ENCODE data around the gene MILR1.
A peak's percentile ranks its signal among the peaks of the same experiment; 100 is the strongest.

The MILR1 gene

GRCh38 chr17:64448665-64449512, at the start of gene MILR1:
Gene MILR1 (plus strand): TSS chr17:64449115. CDS start chr17:64449169, 54 bp downstream.
- DNase-seq (ENCODE audit: extremely low read depth, low read depth): peak; percentile 40
- no peak for TF ChIP-seq CTCF (IDR thresholded peaks at IDR 0.05; ENCODE audit: low read depth, low read length, missing control alignments)
- H3K4me3 ChIP-seq (replicated peaks; ENCODE audit: low read depth, low read length): no peak within 1 kb of the TSS

- TF ChIP-seq CTCF (IDR thresholded peaks at IDR 0.05; ENCODE audit: low read depth, low read length, missing control alignments): no peak
- no peak overlapping the region for H3K4me3 ChIP-seq (replicated peaks; ENCODE audit: low read depth, low read length)
- DNase-seq (ENCODE audit: extremely low read depth, low read depth): no peak
Observed at GRCh38 chr17:64399767-64400156, 49.2 kb upstream of the MILR1 start.

- no peak for TF ChIP-seq CTCF (IDR thresholded peaks at IDR 0.05; ENCODE audit: low read depth, low read length, missing control alignments)
- no peak for DNase-seq (ENCODE audit: extremely low read depth, low read depth)
- no peak overlapping the region for H3K4me3 ChIP-seq (replicated peaks; ENCODE audit: low read depth, low read length)
Observed at GRCh38 chr17:64400642-64401041, 48.3 kb upstream of the MILR1 start.

- TF ChIP-seq CTCF (IDR thresholded peaks at IDR 0.05; ENCODE audit: low read depth, low read length, missing control alignments): no peak
- no peak for DNase-seq (ENCODE audit: extremely low read depth, low read depth)
- no peak overlapping the region for H3K4me3 ChIP-seq (replicated peaks; ENCODE audit: low read depth, low read length)
Observed at GRCh38 chr17:64401244-64401860, 47.6 kb upstream of the MILR1 start.

- no peak overlapping the region for H3K4me3 ChIP-seq (replicated peaks; ENCODE audit: low read depth, low read length)
- DNase-seq (ENCODE audit: extremely low read depth, low read depth): no peak
- TF ChIP-seq CTCF (IDR thresholded peaks at IDR 0.05; ENCODE audit: low read depth, low read length, missing control alignments): no peak
Observed at GRCh38 chr17:64401941-64402340, 47.0 kb upstream of the MILR1 start.

GRCh38 chr17:64402469-64402868, 46.4 kb upstream of the MILR1 start:
- no peak for TF ChIP-seq CTCF (IDR thresholded peaks at IDR 0.05; ENCODE audit: low read depth, low read length, missing control alignments)
- H3K4me3 ChIP-seq (replicated peaks; ENCODE audit: low read depth, low read length): no peak overlapping the region
- DNase-seq (ENCODE audit: extremely low read depth, low read depth): no peak

Measured in HFF-Myc (cell line).